NCI-H524 (cell line): Measurements from ENCODE around the gene LRGUK.

Source experiments
- DNase-seq, 2 experiments: peaks; one replicate each; lab custom pipeline; 2025; lab: John Stamatoyannopoulos, UW

The LRGUK gene

GRCh38 chr7:134302120-134302519 is 175.0 kb downstream of the LRGUK start:
- no peak for DNase-seq

GRCh38 chr7:134307320-134307719 is 180.2 kb downstream of the LRGUK start:
- DNase-seq: no peak

DNA sequence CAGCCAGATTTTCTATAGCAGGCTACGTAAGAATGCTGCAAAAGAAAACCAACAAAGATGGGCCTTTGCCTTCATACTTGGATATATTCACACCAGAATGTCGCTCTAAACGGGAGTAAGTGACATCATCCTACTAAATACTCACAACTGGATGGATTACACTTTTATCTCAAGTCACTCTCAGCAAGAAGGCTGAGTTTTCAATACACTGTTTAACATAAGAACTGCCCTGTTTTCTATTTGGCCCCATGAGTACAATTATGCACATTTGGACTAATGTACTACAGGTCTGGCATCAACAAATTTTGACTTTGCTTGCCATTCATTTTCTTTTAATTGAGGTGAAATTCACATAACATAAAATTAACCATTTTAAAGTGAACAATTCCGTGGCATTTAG is 181.4 kb downstream of the LRGUK start:
- DNase-seq: no peak

DNA sequence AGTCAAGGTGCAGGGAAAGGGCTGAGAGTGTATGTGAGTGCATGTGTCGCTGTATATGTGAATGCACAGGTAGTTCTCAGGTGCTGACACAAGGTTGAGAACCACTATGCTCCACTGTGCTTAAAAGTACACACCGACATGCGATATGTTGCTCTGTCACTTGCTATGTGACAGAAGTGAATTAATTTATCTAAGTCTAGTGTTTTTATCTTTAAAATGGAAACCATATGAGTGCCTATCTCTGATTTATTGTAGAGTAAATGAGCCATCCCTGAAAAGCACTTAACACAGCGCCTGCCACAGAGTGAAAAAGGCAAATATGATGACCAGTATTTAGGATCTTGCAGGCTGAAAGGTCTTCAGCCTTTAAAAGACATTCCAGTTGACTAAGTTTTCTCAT is 184.7 kb downstream of the LRGUK start:
- no peak for DNase-seq

DNA sequence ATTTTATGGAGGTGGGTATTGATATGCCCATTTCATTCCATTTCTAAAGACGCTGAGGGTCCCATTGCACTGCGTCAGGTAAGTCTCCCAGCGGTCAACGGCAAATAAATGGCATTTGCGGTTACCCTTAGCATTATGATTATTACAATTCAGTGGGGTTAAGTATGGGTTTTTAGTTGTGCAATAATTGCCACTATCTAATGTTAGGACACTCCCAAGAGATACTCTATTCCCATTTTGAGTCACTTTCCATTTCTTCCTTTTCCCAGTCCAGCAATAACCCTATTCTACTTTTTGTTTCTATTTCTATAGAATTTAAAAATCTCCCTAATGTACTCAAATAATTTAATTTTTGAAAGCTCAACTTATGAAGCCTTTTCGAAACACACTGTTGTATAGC is 185.6 kb downstream of the LRGUK start:
- no peak for DNase-seq

- DNase-seq: no peak
Measured at GRCh38 chr7:134313543-134313942, 186.4 kb downstream of the LRGUK start.
